ENCODE data around the gene ARHGEF18.

The ARHGEF18 gene

DNA sequence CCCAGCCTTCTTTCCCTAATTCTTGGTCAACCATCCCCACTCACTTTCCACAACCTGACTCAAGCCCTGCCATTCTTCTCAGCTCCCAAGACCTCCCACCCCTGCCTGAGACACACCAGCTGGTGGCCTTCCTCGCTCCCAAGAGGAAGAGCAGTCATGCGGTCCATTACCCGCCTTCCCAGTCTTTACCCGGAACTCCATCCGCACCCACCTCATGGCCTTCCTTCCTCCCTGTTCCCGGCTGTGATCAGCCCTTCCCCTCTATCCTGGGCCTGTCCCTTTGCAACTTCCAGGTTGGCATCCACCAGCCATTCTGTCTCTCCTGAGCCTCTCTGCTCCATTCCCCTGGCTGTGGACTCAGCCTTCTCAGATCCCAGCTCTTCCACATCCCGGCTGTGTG, 35.9 kb upstream of the ARHGEF18 start:
- no peak for DNase-seq (ENCODE audit: low read depth)
- TF ChIP-seq, protein P1, sequence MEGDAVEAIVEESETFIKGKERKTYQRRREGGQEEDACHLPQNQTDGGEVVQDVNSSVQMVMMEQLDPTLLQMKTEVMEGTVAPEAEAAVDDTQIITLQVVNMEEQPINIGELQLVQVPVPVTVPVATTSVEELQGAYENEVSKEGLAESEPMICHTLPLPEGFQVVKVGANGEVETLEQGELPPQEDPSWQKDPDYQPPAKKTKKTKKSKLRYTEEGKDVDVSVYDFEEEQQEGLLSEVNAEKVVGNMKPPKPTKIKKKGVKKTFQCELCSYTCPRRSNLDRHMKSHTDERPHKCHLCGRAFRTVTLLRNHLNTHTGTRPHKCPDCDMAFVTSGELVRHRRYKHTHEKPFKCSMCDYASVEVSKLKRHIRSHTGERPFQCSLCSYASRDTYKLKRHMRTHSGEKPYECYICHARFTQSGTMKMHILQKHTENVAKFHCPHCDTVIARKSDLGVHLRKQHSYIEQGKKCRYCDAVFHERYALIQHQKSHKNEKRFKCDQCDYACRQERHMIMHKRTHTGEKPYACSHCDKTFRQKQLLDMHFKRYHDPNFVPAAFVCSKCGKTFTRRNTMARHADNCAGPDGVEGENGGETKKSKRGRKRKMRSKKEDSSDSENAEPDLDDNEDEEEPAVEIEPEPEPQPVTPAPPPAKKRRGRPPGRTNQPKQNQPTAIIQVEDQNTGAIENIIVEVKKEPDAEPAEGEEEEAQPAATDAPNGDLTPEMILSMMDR (IDR thresholded peaks at IDR 0.05; ENCODE audit: control insufficient read depth, insufficient read depth, low read depth, low read length, missing control alignments), result no peak
- no peak overlapping the region for H3K4me3 ChIP-seq (ENCODE audit: control insufficient read depth, low read depth, low read length)

DNA sequence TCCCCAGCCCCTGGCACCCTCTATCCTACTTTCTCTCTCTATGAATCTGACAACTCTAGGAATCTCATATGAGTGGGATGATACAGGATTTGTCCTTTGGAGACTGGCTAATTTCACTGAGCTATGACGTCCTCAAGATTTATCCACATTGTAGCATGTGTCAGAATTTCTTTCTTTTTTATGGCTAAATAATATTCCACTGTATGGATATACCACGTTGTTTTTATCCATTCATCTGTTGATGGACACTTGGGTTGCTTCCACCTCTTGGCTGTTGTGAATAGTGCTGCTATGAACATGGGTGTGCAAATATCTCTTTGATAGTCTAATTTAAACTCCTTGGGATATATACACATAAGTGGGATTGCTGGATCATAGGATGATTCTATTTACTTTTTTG, 30.6 kb upstream of the ARHGEF18 start:
- DNase-seq (ENCODE audit: low read depth), result no peak
- TF ChIP-seq, protein P1 (IDR thresholded peaks at IDR 0.05; ENCODE audit: control insufficient read depth, insufficient read depth, low read depth, low read length, missing control alignments), result no peak
- no peak overlapping the region for H3K4me3 ChIP-seq (ENCODE audit: control insufficient read depth, low read depth, low read length)

DNA sequence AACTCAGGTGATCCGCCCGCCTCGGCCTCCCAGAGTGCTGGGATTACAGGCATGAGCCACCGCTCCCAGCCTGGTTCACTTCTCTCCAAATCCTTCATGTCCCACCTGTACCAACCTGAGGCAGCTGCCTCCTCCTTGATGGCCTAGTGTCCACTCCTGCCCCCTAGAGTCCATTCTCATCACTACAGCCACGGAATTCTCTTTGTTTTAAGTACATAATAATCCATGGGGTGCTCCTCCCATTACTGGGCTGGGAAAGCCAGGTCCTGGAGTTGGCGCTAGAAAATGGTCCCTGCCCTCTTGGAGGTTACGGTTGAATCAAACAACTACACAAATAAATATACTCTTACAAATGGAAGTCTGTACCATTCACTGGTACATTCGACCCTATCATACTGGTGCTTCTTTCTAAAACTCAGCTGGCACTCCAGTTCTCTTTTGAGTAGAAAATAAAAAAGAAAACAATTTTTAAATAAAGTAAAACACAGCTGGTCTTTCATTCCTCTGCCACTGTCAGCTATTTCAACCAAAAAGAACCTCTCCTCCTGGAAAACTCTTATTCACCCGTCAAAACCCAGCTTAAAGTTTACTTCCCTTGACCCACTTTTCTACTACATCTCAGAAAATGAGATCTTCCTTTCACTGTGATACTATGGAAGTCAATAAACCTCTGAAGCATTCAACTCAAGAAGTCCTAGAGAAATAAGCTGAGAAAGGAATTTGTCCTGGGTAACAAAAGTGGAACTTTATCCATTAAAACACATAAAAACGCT, 22.4 kb upstream of the ARHGEF18 start:
- TF ChIP-seq, protein P1 (IDR thresholded peaks at IDR 0.05; ENCODE audit: control insufficient read depth, insufficient read depth, low read depth, low read length, missing control alignments), result peak; percentile 43
- no peak for DNase-seq (ENCODE audit: low read depth)

DNA sequence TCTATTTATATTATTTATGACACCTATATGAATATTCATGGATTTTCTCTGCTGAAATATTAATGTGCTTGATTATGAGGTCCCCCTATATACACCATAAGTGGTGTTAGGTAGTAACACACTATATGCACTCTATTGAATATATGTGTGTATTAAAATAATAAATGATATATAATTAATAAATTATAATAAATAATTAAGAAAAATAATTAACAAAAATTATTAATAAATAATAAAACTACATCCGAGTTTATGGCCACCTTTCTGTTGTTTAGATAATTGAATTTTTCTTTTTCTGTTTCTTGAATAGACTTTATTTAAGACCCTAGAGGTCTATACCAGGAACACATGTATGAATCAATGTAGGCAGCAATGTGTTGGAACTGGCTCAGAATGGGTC, 20.9 kb upstream of the ARHGEF18 start:
- no peak for DNase-seq (ENCODE audit: low read depth)
- no peak overlapping the region for H3K4me3 ChIP-seq (ENCODE audit: control insufficient read depth, low read depth, low read length)
- TF ChIP-seq, protein P1 (IDR thresholded peaks at IDR 0.05; ENCODE audit: control insufficient read depth, insufficient read depth, low read depth, low read length, missing control alignments), result no peak

More for the DNA sequence above, 22.4 kb upstream of the ARHGEF18 start:
- no peak overlapping the region for H3K4me3 ChIP-seq (ENCODE audit: control insufficient read depth, low read depth, low read length)

DNA sequence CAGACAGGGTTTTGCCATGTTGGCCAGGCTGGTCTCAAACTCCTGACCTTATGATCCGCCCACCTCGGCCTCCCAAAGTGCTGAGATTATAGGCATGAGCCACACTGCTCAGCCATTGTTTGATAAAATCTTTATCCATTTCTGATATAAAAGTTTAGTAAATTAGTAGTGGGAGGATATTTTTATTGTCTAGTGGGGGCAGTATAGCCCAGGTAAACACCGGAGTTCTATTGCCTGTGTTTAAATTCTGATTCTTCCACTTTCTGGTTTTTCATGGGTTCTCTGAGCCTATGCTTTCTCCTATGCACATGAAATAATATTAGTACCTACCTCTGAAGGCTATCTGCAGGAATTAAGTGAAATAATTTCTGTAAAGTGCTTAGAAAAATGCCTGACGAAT, 20.1 kb upstream of the ARHGEF18 start:
- TF ChIP-seq, protein P1 (IDR thresholded peaks at IDR 0.05; ENCODE audit: control insufficient read depth, insufficient read depth, low read depth, low read length, missing control alignments), result no peak
- H3K4me3 ChIP-seq (ENCODE audit: control insufficient read depth, low read depth, low read length), result no peak overlapping the region
- no peak for DNase-seq (ENCODE audit: low read depth)

DNA sequence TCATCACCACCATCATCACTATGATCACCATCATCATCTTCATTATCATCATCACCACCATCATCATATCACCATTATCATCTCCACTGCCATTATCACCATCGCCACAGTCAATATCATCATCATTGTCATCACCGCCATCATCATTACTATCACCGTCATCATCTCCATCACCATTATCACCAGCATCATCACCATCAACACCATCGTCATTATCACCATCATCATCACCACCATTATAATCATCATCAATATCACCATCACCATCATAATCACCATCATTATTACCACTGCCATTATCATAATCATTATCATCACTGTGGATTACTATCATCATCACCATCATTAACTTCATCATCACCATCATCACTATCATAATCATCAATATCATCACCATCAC, 17.3 kb upstream of the ARHGEF18 start:
- H3K4me3 ChIP-seq (ENCODE audit: control insufficient read depth, low read depth, low read length), result no peak overlapping the region
- DNase-seq (ENCODE audit: low read depth), result no peak
- TF ChIP-seq, protein P1 (IDR thresholded peaks at IDR 0.05; ENCODE audit: control insufficient read depth, insufficient read depth, low read depth, low read length, missing control alignments), result no peak
